Kidney capillary endothelial cell (primary cell): ENCODE data around the gene DPH7.
A peak's percentile ranks its signal among the peaks of the same experiment; 100 is the strongest.
"Not testable (repeated sequence)": the region's sequence is repeated elsewhere in the genome, so short reads cannot be mapped to it uniquely, and the experiment has no call there.

Source experiments
- DNase-seq: peaks from one replicate; pipeline ENCODE4 v3.0.0-alpha.2; 2018; ENCODE audit warnings: low spot score

The DPH7 gene

GRCh38 chr9:137545123-137545522, 33.6 kb downstream of the DPH7 start:
- no peak for DNase-seq

- no peak for DNase-seq
Measured at GRCh38 chr9:137544176-137544760, 34.5 kb downstream of the DPH7 start.

GRCh38 chr9:137543237-137543963, 35.3 kb downstream of the DPH7 start:
- DNase-seq = no peak

- DNase-seq = no peak
Measured at GRCh38 chr9:137542486-137542885, 36.2 kb downstream of the DPH7 start.

- DNase-seq = no peak
Measured at GRCh38 chr9:137540536-137540935, 38.2 kb downstream of the DPH7 start.

- DNase-seq = no peak
Measured at GRCh38 chr9:137538058-137538457, 40.7 kb downstream of the DPH7 start.

- DNase-seq = not testable (repeated sequence)
Measured at GRCh38 chr9:137536594-137537131, 42.1 kb downstream of the DPH7 start.

GRCh38 chr9:137535120-137535428, 43.7 kb downstream of the DPH7 start:
- DNase-seq = no peak

GRCh38 chr9:137534256-137535119, 44.2 kb downstream of the DPH7 start:
- DNase-seq = peak; percentile 55

- not testable (repeated sequence) for DNase-seq
Measured at GRCh38 chr9:137532891-137533468, 45.7 kb downstream of the DPH7 start.

- DNase-seq = no peak
Measured at GRCh38 chr9:137531099-137531765, 47.5 kb downstream of the DPH7 start.

- DNase-seq = no peak
Measured at GRCh38 chr9:137530331-137530730, 48.4 kb downstream of the DPH7 start.

GRCh38 chr9:137524981-137525317, 53.8 kb downstream of the DPH7 start:
- no peak for DNase-seq

- no peak for DNase-seq
Measured at GRCh38 chr9:137524161-137524980, 54.4 kb downstream of the DPH7 start.

- DNase-seq = no peak
Measured at GRCh38 chr9:137522746-137523455, 55.8 kb downstream of the DPH7 start.

- no peak for DNase-seq
Measured at GRCh38 chr9:137521405-137521985, 57.2 kb downstream of the DPH7 start.

- no peak for DNase-seq
Measured at GRCh38 chr9:137520614-137521404, 57.9 kb downstream of the DPH7 start.

GRCh38 chr9:137519553-137519952, 59.2 kb downstream of the DPH7 start:
- DNase-seq = no peak
